Gastroesophageal sphincter (tissue), 4 donors: Measurements from ENCODE around the gene GPR137. TPM values are rescaled to one million over a fixed set of nuclear protein-coding genes. Genes with fewer than 3 reads are reported as not detected.
A peak's percentile ranks its signal among the peaks of the same experiment; 100 is the strongest.

Experiments
- ATAC-seq: fragments of 150-250 bp; one replicate; pipeline ENCODE4 v1.9.1; 2016; ENCODE audit warnings: mild to moderate bottlenecking, moderate library complexity
- H3K27ac ChIP-seq, 4 donors: fragments of 200-600 bp; sonication (generic) in 3 of 4; 1 replicate in 3 of 4; 2 replicates in 1 of 4; pipeline ENCODE4 v1.5.1; 2016 to 2019
- H3K27me3 ChIP-seq: fragments of 200-600 bp; sonication (generic); one replicate; pipeline ENCODE4 v1.5.1; 2019
- H3K36me3 ChIP-seq, 2 donors: fragments of 200-600 bp; sonication (generic); one replicate each; pipeline ENCODE4 v1.5.1; 2019; ENCODE audit warnings: control low read depth in 1 of 2
- H3K4me1 ChIP-seq, 3 donors: fragments of 200-600 bp; sonication (generic); 1 replicate in 2 of 3; 2 replicates in 1 of 3; pipeline ENCODE4 v1.5.1; 2016 to 2019; ENCODE audit warnings: control low read depth in 2 of 3
- H3K4me3 ChIP-seq, 2 donors: fragments of 200-600 bp; sonication (generic); one replicate each; pipeline ENCODE4 v1.5.1; 2019; ENCODE audit warnings: mild to moderate bottlenecking in 1 of 2, moderate library complexity in 1 of 2
- H3K9me3 ChIP-seq, 3 donors: fragments of 200-600 bp; sonication (generic); one replicate each; pipeline ENCODE4 v1.5.1; 2017 to 2019; ENCODE audit warnings: control low read depth in 2 of 3
- EP300 ChIP-seq: sonication (generic); formaldehyde crosslinking; IDR thresholded peaks from one replicate; pipeline ENCODE4 v1.6.1; 2017; ENCODE audit warnings: antibody characterized with exemption, mild to moderate bottlenecking
- POLR2A ChIP-seq, 2 donors: fragments of 450-650 bp; IDR thresholded peaks; one replicate each; pipeline ENCODE4 v1.6.1; 2017; ENCODE audit warnings: antibody characterized with exemption in 2 of 2, mild to moderate bottlenecking in 2 of 2, moderate library complexity in 1 of 2
- POLR2AphosphoS5 ChIP-seq: sonication (generic); formaldehyde crosslinking; IDR thresholded peaks from one replicate; pipeline ENCODE4 v1.6.1; 2017; ENCODE audit warnings: antibody characterized with exemption
- WGBS, 2 donors: methylation state at CpG; one replicate each; pipeline ENCODE4 v1.1.5; 2018; ENCODE audit warnings: low coverage in 1 of 2; 5-methylcytosine and 5-hydroxymethylcytosine counted together
- total RNA-seq, 4 donors: library from RNA; depleted of rRNA; stranded (reverse); fragments of >200 nt; gene quantifications; one replicate each; pipeline ENCODE4 v1.1.0, GENCODE V29; 2016
- TF ChIP-seq, protein P1 (sequence below), 4 experiments: fragments of 200-600 bp in 2 of 4; fragments of 450-650 bp in 2 of 4; sonication (generic) in 1 of 4; IDR thresholded peaks; one replicate each; pipeline ENCODE4 v1.5.1; 2017 to 2019; ENCODE audit warnings: antibody characterized with exemption in 4 of 4, mild to moderate bottlenecking in 2 of 4, moderate library complexity in 2 of 4

Gene GPR137
- total RNA-seq, 4 donors from 2014 or later, result 14.0 to 37.1 (median 27.6) TPM

DNA sequence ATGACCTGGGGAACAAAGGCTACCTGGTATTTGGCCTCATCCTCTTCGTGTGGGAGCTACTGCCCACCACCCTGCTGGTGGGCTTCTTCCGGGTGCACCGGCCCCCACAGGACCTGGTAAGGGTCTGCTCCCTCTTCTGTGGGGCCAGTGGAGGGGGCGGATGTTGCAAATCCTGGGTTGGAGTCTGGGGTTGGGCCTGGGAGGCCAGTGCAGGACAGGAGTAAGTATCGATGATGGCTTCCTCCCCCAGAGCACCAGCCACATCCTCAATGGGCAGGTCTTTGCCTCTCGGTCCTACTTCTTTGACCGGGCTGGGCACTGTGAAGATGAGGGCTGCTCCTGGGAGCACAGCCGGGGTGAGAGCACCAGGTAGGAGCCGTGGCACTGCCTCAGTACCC, 2.7 kb downstream of the GPR137 start:
- peaks cover 0 to 52% (median 34%) of the 10 kb centered on the region in 3 donors for H3K4me1 ChIP-seq
- H3K27ac ChIP-seq, result no peak overlapping the region
- H3K36me3 ChIP-seq, result peaks cover 0 to 25% of the 10 kb centered on the region in 2 donors
- no peak for TF ChIP-seq POLR2AphosphoS5
- TF ChIP-seq EP300, result no peak
- TF ChIP-seq, protein P1, sequence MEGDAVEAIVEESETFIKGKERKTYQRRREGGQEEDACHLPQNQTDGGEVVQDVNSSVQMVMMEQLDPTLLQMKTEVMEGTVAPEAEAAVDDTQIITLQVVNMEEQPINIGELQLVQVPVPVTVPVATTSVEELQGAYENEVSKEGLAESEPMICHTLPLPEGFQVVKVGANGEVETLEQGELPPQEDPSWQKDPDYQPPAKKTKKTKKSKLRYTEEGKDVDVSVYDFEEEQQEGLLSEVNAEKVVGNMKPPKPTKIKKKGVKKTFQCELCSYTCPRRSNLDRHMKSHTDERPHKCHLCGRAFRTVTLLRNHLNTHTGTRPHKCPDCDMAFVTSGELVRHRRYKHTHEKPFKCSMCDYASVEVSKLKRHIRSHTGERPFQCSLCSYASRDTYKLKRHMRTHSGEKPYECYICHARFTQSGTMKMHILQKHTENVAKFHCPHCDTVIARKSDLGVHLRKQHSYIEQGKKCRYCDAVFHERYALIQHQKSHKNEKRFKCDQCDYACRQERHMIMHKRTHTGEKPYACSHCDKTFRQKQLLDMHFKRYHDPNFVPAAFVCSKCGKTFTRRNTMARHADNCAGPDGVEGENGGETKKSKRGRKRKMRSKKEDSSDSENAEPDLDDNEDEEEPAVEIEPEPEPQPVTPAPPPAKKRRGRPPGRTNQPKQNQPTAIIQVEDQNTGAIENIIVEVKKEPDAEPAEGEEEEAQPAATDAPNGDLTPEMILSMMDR (IDR thresholded peaks at IDR 0.05), result no peak
- no peak for TF ChIP-seq POLR2A (IDR thresholded peaks at IDR 0.05)
- H3K4me3 ChIP-seq, result no peak overlapping the region
- peaks cover 39% of the 10 kb centered on the region for H3K27me3 ChIP-seq
- 100% methylated on average over 1 of the region's 9 CpGs for WGBS, 2 donors
- ATAC-seq, result no peak
- no peaks in the 10 kb centered on the region for H3K9me3 ChIP-seq

DNA sequence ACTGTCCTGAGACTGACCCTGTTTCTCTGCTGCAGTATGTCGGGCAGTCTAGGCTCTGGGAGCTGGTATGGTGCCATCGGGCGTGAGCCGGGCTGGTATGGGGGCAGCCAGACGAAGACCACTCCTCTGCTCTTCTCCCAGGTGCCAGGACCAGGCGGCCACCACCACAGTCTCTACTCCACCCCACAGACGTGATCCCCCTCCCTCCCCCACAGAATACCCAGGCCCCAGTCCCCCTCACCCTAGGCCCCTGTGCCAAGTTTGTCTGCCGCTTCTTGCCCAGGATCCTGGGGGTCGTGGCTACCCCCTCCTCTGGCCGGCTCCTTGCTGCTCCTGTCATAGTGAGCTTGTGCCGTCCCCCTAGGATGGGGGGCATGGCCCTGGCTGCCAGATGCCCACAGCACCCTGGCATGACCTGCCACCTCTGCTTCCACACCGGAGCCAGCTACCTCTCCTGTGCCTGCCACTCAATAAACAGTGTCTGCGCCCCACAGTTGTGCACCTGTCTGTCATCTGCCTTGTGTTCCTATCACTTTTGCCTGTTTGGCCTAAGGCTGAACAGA, 3.4 kb downstream of the GPR137 start:
- peaks cover 46% of the 10 kb centered on the region for H3K27me3 ChIP-seq
- H3K9me3 ChIP-seq, result no peaks in the 10 kb centered on the region
- TF ChIP-seq EP300 (no peak), POLR2AphosphoS5 (no peak), POLR2A (IDR thresholded peaks at IDR 0.05) (no peak)
- TF ChIP-seq, protein P1 (IDR thresholded peaks at IDR 0.05), result no peak
- no peak overlapping the region for H3K27ac ChIP-seq
- ATAC-seq, result no peak
- 74% methylated on average over 3 of the region's 13 CpGs; no CpG with 5 or more reads in 1 of the 2 donors for WGBS, 2 donors
- H3K4me3 ChIP-seq, result no peak overlapping the region
- H3K36me3 ChIP-seq, result peaks cover 0 to 25% of the 10 kb centered on the region in 2 donors
- peaks cover 0 to 44% (median 27%) of the 10 kb centered on the region in 3 donors for H3K4me1 ChIP-seq

DNA sequence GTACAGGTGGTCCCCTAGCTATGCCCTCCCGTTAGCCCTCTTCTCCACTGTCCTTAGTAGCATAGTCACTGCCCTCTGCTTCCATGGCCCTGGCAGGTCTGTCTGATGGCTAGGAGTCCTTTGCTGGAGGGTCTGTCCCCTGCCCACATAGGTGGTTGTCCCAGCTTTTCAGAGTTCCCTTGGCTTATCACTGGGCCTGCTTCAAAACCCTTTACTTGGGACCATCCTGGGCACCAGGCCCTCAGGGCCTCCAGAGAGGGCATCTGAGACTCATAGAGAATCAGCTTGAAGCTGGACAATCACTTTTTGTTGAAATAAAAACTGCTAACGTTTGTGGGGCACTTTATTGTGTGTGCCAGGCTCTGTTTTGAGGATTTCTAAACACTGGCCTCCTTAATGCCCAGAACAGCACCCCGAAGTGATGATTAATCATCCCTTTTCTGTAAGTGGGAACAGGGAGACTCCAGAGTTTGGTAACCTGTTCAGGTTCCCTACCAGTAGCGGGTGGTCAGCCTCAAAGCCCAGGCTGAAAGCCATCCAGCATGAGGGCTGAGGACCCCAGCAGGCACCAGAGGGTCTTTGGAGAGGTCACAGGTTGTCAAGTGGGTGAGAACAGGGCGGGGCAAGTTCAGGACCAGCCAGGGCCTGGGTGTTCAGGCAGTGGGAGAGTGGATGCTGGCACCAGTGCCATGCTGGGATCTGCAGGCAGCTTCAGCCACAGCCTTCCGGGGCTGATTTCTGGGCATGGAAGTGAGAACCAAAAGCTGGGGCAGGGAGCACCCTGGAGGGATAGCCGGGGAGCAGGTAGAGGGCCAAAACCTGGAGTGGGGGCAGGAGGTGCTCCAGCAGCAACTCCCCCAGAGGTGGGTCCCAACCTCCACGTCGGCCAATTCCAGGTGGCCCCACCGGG, 5.0 kb downstream of the GPR137 start:
- H3K9me3 ChIP-seq, result no peaks in the 10 kb centered on the region
- H3K4me3 ChIP-seq, result peak overlapping the region in 1 of 2 donors; percentile 49
- H3K27ac ChIP-seq, result no peak overlapping the region
- WGBS, 2 donors, result 61 to 75% methylated on average over 5 to 6 of the region's 10 CpGs
- TF ChIP-seq, protein P1 (IDR thresholded peaks at IDR 0.05), result no peak
- TF ChIP-seq POLR2AphosphoS5, result no peak
- TF ChIP-seq EP300, result no peak
- no peak for TF ChIP-seq POLR2A (IDR thresholded peaks at IDR 0.05)
- peaks cover 61% of the 10 kb centered on the region for H3K27me3 ChIP-seq
- H3K36me3 ChIP-seq, result peaks cover 0 to 25% of the 10 kb centered on the region in 2 donors
- peaks cover 0 to 42% (median 26%) of the 10 kb centered on the region in 3 donors for H3K4me1 ChIP-seq
- no peak for ATAC-seq

DNA sequence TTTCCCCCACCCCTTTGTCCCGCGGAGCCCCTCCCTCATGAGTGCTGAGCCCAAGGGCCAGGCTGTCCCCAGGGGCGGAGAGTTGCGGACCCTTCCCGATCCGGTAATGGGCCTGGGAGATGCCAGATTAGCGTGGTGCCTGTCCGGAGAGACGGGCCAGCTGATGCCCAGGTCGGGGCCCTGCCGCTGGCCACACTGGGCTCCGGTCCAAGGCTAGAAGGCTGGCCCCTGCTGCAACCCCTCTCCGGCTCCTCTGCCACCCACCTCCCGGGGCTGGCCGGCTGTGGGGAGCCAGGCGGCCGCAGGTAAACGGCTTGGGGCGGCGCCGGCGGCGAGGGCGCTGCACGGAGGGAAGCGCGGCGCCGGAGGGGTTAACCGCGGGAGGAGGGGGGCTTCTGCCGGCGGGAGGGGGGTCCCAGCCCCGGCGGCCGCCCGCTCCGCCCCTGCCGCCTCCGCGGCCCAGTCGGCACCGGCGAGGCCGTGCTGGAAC, 5.7 kb downstream of the GPR137 start, which contains the start of gene KCNK4:
TSS of gene KCNK4 (plus strand) at position 41 of the 490 bp plus-strand sequence. CDS start 1,717 bp downstream, outside the sequence.
- H3K27me3 ChIP-seq, result peaks cover 68% of the 10 kb centered on the region
- WGBS, 2 donors, result 17% methylated on average over 7 of the region's 45 CpGs; no CpG with 5 or more reads in 1 of the 2 donors
- H3K4me3 ChIP-seq, result peak within 1 kb of the TSS in 1 of 2 donors; percentile 49

More for the DNA sequence above, 5.7 kb downstream of the GPR137 start, which contains the start of gene KCNK4:
- TF ChIP-seq, protein P1 (IDR thresholded peaks at IDR 0.05), result no peak
- TF ChIP-seq EP300 (no peak), POLR2A (IDR thresholded peaks at IDR 0.05) (no peak), POLR2AphosphoS5 (no peak)
- Histone ChIP-seq H3K27ac (no peak within 1 kb of the TSS), H3K36me3 (peaks cover 0 to 25% of the 10 kb centered on the region in 2 donors), H3K9me3 (no peaks in the 10 kb centered on the region), H3K4me1 (peaks cover 0 to 36% (median 21%) of the 10 kb centered on the region in 3 donors)
- no peak for ATAC-seq
